Gastroesophageal sphincter (tissue), 3 donors: ENCODE measurements around the gene ARGLU1.

ENCODE experiments used
- EP300 ChIP-seq: sonication (generic); formaldehyde crosslinking; IDR thresholded peaks from one replicate; pipeline ENCODE4 v1.6.1; 2017; ENCODE audit warnings: antibody characterized with exemption, mild to moderate bottlenecking
- POLR2A ChIP-seq, 2 donors: fragments of 450-650 bp; IDR thresholded peaks; one replicate each; pipeline ENCODE4 v1.6.1; 2017; ENCODE audit warnings: antibody characterized with exemption in 2 of 2, mild to moderate bottlenecking in 2 of 2, moderate library complexity in 1 of 2
- TF ChIP-seq, protein P1 (sequence below), 4 experiments: fragments of 200-600 bp in 2 of 4; fragments of 450-650 bp in 2 of 4; sonication (generic) in 1 of 4; IDR thresholded peaks; one replicate each; pipeline ENCODE4 v1.5.1; 2017 to 2019; ENCODE audit warnings: antibody characterized with exemption in 4 of 4, mild to moderate bottlenecking in 2 of 4, moderate library complexity in 2 of 4

GRCh38 chr13:106503272-106503671, 64.7 kb downstream of the ARGLU1 start:
- TF ChIP-seq, protein P1, sequence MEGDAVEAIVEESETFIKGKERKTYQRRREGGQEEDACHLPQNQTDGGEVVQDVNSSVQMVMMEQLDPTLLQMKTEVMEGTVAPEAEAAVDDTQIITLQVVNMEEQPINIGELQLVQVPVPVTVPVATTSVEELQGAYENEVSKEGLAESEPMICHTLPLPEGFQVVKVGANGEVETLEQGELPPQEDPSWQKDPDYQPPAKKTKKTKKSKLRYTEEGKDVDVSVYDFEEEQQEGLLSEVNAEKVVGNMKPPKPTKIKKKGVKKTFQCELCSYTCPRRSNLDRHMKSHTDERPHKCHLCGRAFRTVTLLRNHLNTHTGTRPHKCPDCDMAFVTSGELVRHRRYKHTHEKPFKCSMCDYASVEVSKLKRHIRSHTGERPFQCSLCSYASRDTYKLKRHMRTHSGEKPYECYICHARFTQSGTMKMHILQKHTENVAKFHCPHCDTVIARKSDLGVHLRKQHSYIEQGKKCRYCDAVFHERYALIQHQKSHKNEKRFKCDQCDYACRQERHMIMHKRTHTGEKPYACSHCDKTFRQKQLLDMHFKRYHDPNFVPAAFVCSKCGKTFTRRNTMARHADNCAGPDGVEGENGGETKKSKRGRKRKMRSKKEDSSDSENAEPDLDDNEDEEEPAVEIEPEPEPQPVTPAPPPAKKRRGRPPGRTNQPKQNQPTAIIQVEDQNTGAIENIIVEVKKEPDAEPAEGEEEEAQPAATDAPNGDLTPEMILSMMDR (IDR thresholded peaks at IDR 0.05) = no peak
- no peak for TF ChIP-seq POLR2A (IDR thresholded peaks at IDR 0.05)
- TF ChIP-seq EP300 = no peak
